Stimulated activated CD8-positive, alpha-beta memory T cell treated with anti-CD3 and anti-CD28 coated beads, Interleukin-7, amount 100 ng/mL, for 4 hours (primary cell): Measurements from ENCODE around the gene RPS21.
"Not testable (repeated sequence)": the region's sequence is repeated elsewhere in the genome, so short reads cannot be mapped to it uniquely, and the experiment has no call there.

Experiments
- DNase-seq, 2 donors: peaks; one replicate each; pipeline ENCODE4 v3.0.0-alpha.2; 2020; ENCODE audit warnings: low read depth in 2 of 2

RPS21 gene

GRCh38 chr20:62411479-62412193 lies 24.7 kb downstream of the RPS21 start:
- DNase-seq, result no peak

- no peak for DNase-seq
Observed at GRCh38 chr20:62412194-62413024, 25.5 kb downstream of the RPS21 start.

- no peak for DNase-seq
Observed at GRCh38 chr20:62413025-62413570, 26.2 kb downstream of the RPS21 start.

GRCh38 chr20:62413896-62414481 lies 27.1 kb downstream of the RPS21 start:
- no peak for DNase-seq

- no peak for DNase-seq
Observed at GRCh38 chr20:62415354-62416111, 28.6 kb downstream of the RPS21 start.

- DNase-seq, result no peak
Observed at GRCh38 chr20:62416651-62417637, 30.0 kb downstream of the RPS21 start.

- no peak for DNase-seq
Observed at GRCh38 chr20:62417981-62418708, 31.2 kb downstream of the RPS21 start.

- DNase-seq, result no peak
Observed at GRCh38 chr20:62418709-62419487, 32.0 kb downstream of the RPS21 start.

- no peak for DNase-seq
Observed at GRCh38 chr20:62419759-62420158, 32.9 kb downstream of the RPS21 start.

GRCh38 chr20:62420846-62421715 lies 34.2 kb downstream of the RPS21 start:
- DNase-seq, result no peak

GRCh38 chr20:62421716-62421990 lies 34.8 kb downstream of the RPS21 start:
- no peak for DNase-seq

- no peak for DNase-seq
Observed at GRCh38 chr20:62422636-62423325, 35.9 kb downstream of the RPS21 start.

- no peak for DNase-seq
Observed at GRCh38 chr20:62423326-62423706, 36.4 kb downstream of the RPS21 start.

- DNase-seq, result no peak
Observed at GRCh38 chr20:62424249-62425107, 37.6 kb downstream of the RPS21 start.

- DNase-seq, result no peak
Observed at GRCh38 chr20:62425281-62426058, 38.6 kb downstream of the RPS21 start.

GRCh38 chr20:62426059-62426348 lies 39.1 kb downstream of the RPS21 start:
- DNase-seq, result not testable (repeated sequence)
